Thoracic aorta (tissue), 2 donors: ENCODE measurements around the gene SEZ6L. TPM values are rescaled to one million over a fixed set of nuclear protein-coding genes. Genes with fewer than 3 reads are reported as not detected.

Experiments used
- ATAC-seq: fragments of 150-250 bp; one replicate; pipeline ENCODE4 v1.8.0; 2017; ENCODE audit warnings: low read depth; ENCODE audit not compliant: insufficient number of reproducible peaks, low FRiP score
- DNase-seq: peaks from one replicate; pipeline ENCODE4 v3.0.0-alpha.2; 2020; ENCODE audit warnings: low spot score
- H3K27ac ChIP-seq, 2 donors: fragments of 200-600 bp; sonication (generic); 1 replicate in 1 of 2; 2 replicates in 1 of 2; pipeline ENCODE4 v1.5.1; 2016; ENCODE audit warnings: mild to moderate bottlenecking in 2 of 2, moderate library complexity in 2 of 2
- H3K27me3 ChIP-seq: fragments of 200-600 bp; sonication (generic); replicated peaks from 2 replicates; pipeline ENCODE4 v1.6.0; 2016; ENCODE audit warnings: mild to moderate bottlenecking; ENCODE audit not compliant: insufficient read depth
- H3K36me3 ChIP-seq: fragments of 200-600 bp; sonication (generic); one replicate; pipeline ENCODE4 v1.5.1; 2016
- H3K4me1 ChIP-seq, 2 donors: fragments of 200-600 bp; sonication (generic); 1 replicate in 1 of 2; 2 replicates in 1 of 2; pipeline versions ENCODE4 v1.5.1 to v1.6.0; 2016; ENCODE audit warnings: low read depth in 2 of 2, mild to moderate bottlenecking in 1 of 2; ENCODE audit not compliant: control insufficient read depth in 1 of 2
- H3K4me3 ChIP-seq: fragments of 200-600 bp; sonication (generic); 2 replicates; pipeline ENCODE4 v1.5.1; 2016; ENCODE audit warnings: mild to moderate bottlenecking
- H3K9me3 ChIP-seq: fragments of 200-600 bp; sonication (generic); 2 replicates; pipeline ENCODE4 v1.5.1; 2016
- total RNA-seq, 2 donors: library from RNA; depleted of rRNA; stranded (reverse); fragments of >200 nt; gene quantifications; one replicate each; pipeline versions ENCODE4 v1.1.0 to v1.2.3, GENCODE V29; 2016
- TF ChIP-seq, protein P1 (sequence below): fragments of 200-600 bp; sonication (generic); IDR thresholded peaks from one replicate; pipeline ENCODE4 v1.5.1; 2019; ENCODE audit warnings: antibody characterized with exemption

SEZ6L gene
- total RNA-seq, 2 donors from 2014 or later = 0.21 TPM; not detected in 1

DNA sequence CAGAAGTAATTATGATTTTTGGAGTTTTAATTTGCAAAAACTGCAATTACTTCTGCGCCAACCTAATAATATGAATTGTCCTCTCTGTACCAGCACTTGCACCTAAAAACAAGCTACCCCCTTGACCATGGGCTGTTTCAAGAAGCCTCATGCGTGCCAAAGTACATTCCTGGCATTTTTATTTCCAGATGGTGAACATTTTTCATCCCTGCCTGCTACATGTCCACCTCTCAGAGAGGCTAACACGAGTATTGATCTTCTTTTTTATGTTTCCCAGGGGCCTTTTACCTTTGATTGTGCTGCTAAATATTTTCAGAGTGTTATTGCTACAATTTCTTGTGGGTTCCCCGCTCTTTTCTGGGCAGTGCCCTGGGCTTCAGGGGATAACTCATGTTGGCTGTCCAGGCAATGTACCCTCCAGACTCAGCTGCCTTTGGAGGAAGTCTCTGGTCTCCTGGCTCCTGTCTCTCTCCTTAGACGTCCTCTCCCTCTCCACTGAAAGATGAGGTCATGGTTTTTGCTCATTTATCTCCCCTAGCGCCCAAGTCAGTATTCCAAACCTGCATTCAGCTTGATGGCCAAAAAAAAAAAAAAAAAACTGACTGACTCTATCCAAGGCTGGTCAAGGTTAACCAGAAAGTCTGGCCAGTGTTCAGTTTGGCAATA, 173.6 kb downstream of the SEZ6L start:
- DNase-seq (no peak), ATAC-seq (no peak)
- Histone ChIP-seq H3K9me3 (no peaks in the 10 kb centered on the region), H3K4me3 (no peak overlapping the region), H3K36me3 (no peaks in the 10 kb centered on the region), H3K27me3 (no peaks in the 10 kb centered on the region), H3K4me1 (no peaks in the 10 kb centered on the region), H3K27ac (no peak overlapping the region)
- TF ChIP-seq, protein P1, sequence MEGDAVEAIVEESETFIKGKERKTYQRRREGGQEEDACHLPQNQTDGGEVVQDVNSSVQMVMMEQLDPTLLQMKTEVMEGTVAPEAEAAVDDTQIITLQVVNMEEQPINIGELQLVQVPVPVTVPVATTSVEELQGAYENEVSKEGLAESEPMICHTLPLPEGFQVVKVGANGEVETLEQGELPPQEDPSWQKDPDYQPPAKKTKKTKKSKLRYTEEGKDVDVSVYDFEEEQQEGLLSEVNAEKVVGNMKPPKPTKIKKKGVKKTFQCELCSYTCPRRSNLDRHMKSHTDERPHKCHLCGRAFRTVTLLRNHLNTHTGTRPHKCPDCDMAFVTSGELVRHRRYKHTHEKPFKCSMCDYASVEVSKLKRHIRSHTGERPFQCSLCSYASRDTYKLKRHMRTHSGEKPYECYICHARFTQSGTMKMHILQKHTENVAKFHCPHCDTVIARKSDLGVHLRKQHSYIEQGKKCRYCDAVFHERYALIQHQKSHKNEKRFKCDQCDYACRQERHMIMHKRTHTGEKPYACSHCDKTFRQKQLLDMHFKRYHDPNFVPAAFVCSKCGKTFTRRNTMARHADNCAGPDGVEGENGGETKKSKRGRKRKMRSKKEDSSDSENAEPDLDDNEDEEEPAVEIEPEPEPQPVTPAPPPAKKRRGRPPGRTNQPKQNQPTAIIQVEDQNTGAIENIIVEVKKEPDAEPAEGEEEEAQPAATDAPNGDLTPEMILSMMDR = no peak

- TF ChIP-seq, protein P1 = no peak
- Histone ChIP-seq H3K4me3 (no peak overlapping the region), H3K27me3 (no peaks in the 10 kb centered on the region), H3K4me1 (no peaks in the 10 kb centered on the region), H3K36me3 (no peaks in the 10 kb centered on the region), H3K27ac (no peak overlapping the region), H3K9me3 (no peaks in the 10 kb centered on the region)
- no peak for ATAC-seq
- no peak for DNase-seq
These were observed 176.2 kb downstream of the SEZ6L start for GRCh38 chr22:26345496-26345895.

- Histone ChIP-seq H3K4me3 (no peak overlapping the region), H3K27me3 (no peaks in the 10 kb centered on the region), H3K36me3 (no peaks in the 10 kb centered on the region), H3K9me3 (no peaks in the 10 kb centered on the region), H3K4me1 (no peaks in the 10 kb centered on the region), H3K27ac (no peak overlapping the region)
- ATAC-seq (no peak), DNase-seq (no peak)
- TF ChIP-seq, protein P1 = no peak
These were observed 179.7 kb downstream of the SEZ6L start for GRCh38 chr22:26348810-26349526.

GRCh38 chr22:26354707-26355106, 185.4 kb downstream of the SEZ6L start:
- Histone ChIP-seq H3K4me1 (no peaks in the 10 kb centered on the region), H3K4me3 (no peak overlapping the region), H3K36me3 (no peaks in the 10 kb centered on the region), H3K9me3 (no peaks in the 10 kb centered on the region), H3K27ac (no peak overlapping the region), H3K27me3 (no peaks in the 10 kb centered on the region)
- DNase-seq = no peak
- TF ChIP-seq, protein P1 = no peak
- no peak for ATAC-seq

GRCh38 chr22:26357281-26357680, 188.0 kb downstream of the SEZ6L start:
- H3K27me3 ChIP-seq = no peaks in the 10 kb centered on the region

More at GRCh38 chr22:26357281-26357680, 188.0 kb downstream of the SEZ6L start:
- TF ChIP-seq, protein P1 = no peak
- ATAC-seq = no peak
- Histone ChIP-seq H3K4me1 (no peaks in the 10 kb centered on the region), H3K9me3 (no peaks in the 10 kb centered on the region), H3K36me3 (no peaks in the 10 kb centered on the region), H3K27ac (no peak overlapping the region), H3K4me3 (no peak overlapping the region)
- no peak for DNase-seq
